Measurements from ENCODE around the gene TOMM40L.
A peak's percentile ranks its signal among the peaks of the same experiment; 100 is the strongest.

The TOMM40L gene

GRCh38 chr1:161225534-161226319 lies at the start of gene TOMM40L:
Gene TOMM40L (plus strand): TSS chr1:161226060. CDS start chr1:161226490, 430 bp downstream.
- peak; percentile 89 for DNase-seq

DNA sequence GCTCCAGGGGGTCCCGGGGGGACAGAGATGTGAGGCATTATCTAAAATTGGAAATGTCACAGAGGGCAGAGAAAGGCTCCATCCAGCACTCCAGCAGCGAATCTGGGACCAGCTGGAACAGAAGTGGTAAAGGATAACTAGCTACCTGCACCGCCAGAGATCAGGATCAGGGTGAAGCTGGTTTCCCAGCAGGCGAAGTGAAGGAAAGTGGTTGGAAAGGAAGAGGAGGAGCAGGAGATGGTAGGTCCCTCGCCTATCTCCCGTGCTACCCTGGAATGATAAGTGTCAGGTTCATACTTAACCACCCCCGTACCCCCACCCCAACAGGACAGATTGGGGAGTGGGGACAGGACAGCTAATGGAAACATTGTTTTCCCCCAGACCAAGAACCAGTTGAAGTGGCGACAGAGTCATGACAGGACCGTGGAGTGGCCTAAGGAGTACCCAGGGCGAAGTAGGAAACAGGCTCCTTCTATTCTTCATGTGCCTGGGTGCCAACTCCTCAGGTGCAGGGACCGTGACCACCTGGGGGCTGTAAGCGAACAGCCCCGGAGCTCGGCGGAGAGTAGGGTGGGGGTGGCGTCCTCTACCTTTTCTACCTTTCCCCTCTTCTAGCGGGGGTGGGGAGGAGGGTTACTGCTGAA lies 49.3 kb upstream of the TOMM40L start:
- DNase-seq: no peak

- peak; percentile 97 for DNase-seq
Measured at GRCh38 chr1:161177112-161177935, 48.5 kb upstream of the TOMM40L start, which contains the start of gene B4GALT3. Gene B4GALT3 (minus strand): TSS chr1:161177507. CDS start chr1:161176060, 1,447 bp downstream.

- DNase-seq: no peak
Measured at GRCh38 chr1:161177936-161178244, 48.0 kb upstream of the TOMM40L start.

- DNase-seq: no peak
Measured at GRCh38 chr1:161179698-161180097, 46.2 kb upstream of the TOMM40L start.

GRCh38 chr1:161180639-161181038 lies 45.2 kb upstream of the TOMM40L start:
- no peak for DNase-seq

DNA sequence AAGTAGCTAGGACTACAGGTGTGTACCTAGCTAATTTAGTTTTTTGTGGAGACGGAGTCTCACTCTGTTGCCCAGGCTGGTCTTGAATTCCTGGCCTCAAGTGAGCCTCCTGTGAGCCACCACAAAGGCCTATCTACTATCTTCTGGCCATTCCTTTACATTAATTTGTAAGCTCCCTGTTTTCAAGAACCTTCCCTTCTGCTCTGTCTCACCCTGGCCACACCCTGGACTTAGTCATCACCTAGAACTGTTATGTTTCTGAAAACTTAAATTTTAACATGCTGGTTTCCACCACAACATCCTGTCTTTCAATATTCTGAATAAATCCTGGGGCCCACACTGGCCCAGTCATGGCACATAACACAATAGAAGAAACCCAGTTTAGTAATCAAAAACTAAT lies 43.6 kb upstream of the TOMM40L start:
- DNase-seq: peak; percentile 76

- DNase-seq: peak; percentile 72
Measured at GRCh38 chr1:161185282-161185682, 40.6 kb upstream of the TOMM40L start.

- DNase-seq: no peak
Measured at GRCh38 chr1:161185732-161186311, 40.0 kb upstream of the TOMM40L start.

DNA sequence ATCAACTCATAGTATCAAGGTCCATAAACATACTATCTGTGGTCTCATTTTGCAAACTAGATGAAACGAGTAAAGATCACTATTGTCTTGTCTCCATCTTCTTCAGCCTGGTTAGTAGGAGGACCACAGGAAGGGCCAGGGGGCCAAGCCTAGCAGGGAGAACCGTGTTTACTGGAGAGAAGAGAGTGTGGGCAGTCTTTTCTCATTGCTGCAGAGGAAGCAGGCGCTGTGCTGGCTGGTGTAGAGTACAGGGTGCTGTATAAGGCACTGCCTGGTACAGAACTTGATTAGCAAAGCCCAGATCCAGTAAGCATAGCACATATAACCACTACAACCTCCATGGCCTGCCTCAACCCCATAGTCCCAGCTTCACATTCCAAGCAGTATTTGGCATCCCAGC lies 38.5 kb upstream of the TOMM40L start:
- DNase-seq: no peak

- no peak for DNase-seq
Measured at GRCh38 chr1:161188381-161188780, 37.5 kb upstream of the TOMM40L start.

- no peak for DNase-seq
Measured at GRCh38 chr1:161189036-161189435, 36.8 kb upstream of the TOMM40L start.

- no peak for DNase-seq
Measured at GRCh38 chr1:161190962-161191521, 34.8 kb upstream of the TOMM40L start.

DNA sequence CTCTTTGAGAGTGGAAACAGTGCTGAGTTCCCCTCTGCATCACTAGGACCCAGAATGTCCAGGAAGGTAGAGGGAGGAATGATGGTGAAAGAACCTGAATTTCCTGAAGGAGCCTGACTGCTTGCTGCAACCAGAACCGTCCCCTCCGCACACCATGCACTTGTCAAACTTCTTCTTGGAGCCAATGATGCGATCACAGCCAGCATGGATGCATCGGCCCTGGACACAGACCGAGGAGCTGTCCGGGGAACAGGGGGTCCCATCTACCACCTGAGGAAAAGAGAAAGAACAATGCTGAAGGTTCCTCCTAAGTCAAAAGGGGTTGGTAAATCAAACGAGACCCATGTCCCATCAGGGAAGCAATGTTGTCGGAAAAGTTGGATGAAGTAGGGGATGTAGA lies 33.9 kb upstream of the TOMM40L start:
- DNase-seq: no peak

DNA sequence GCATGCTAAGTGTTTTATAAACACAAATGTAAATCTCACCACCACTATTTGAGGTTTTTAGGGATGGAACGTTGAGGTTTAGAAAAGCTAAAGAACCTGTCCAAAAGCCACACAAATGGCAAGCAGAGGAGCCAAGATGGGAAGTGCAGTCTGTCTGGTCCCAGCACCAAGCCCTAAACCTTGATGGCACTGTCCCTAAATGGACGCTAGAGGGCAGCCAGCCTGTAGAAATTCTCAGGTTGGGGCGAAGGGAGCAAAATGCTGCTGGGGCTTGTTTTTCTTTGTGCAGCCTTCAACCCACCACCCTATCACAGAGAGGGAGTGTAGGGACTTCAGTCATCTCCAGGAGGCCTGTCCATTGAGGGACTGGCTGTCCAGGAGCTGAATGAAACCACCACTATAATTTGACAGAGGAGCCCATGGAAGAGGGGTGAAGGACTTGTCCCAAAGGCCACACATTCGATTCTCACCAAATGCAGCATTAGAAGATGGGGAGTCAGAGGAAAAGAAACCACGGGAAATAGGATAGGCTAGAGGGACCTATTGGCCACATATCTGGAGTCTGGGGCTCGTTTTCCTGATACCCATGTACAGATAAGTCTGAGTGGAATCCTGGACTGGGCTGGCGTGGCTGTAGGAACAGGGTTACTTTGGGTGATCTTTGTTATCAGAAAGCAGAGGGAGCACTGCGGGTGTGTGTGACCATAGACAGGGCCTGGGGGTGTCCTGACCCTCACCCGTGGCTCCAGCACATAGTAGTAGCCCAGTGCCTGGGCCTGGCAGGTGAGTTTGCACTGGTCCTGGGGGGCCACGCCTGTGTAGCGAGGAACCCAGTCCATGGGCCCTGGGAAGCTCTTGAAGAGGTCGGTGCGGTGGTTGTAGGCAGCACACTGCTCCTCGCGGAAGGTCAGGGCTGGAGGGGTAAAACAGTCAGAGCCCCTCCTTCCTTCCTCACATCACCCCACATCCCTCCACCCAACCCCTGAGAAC lies 33.1 kb upstream of the TOMM40L start:
- peak; percentile 73 for DNase-seq

GRCh38 chr1:161193561-161194235 lies 32.2 kb upstream of the TOMM40L start:
- DNase-seq: no peak

DNA sequence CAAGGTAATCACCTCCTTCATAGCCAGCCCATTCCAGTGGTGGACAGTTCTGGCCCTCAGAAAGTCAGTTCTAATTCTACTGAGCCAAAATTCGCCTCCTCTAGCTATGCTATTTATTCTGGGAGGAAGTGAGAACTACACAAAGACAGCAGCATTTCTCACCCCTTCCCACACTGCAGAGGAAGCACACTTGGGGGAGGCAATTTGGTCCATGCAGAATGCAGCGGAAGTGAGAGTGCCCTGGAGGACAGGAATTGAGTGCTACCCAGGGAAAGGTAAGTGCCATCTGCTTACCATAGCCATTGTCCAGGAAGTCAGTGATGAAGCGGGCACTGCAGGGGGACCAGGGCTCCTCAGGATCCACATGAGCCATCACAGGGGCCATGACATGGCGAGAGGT lies 30.7 kb upstream of the TOMM40L start:
- no peak for DNase-seq

DNA sequence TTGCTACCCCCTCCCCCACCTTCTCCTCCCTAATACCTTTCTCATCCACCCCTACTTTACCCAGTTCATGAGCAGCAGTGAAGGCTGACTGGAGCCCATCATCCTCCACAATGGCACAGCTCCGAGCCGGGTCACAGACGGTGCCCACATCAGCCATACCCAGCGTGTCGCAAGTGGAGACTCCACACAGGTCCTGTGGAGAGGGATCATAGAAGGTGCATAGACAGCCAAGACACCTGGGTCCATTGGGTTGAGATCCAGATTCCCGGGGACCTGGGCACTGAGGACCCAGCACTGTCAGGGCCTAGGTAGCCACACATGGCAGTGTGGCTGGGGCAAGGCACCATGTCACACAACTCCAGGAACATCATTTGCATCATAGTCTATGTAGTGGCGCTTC lies 29.7 kb upstream of the TOMM40L start:
- DNase-seq: no peak

- no peak for DNase-seq
Measured at GRCh38 chr1:161196521-161197451, 29.1 kb upstream of the TOMM40L start.
